GM10847 (cell line): ENCODE measurements around the gene BRWD1.

Experiments
- POLR2A ChIP-seq: IDR thresholded peaks from 2 replicates; pipeline ENCODE4 v1.6.1; 2011; ENCODE audit not compliant: insufficient read length; ENCODE audit errors: extremely low read depth

BRWD1 gene

DNA sequence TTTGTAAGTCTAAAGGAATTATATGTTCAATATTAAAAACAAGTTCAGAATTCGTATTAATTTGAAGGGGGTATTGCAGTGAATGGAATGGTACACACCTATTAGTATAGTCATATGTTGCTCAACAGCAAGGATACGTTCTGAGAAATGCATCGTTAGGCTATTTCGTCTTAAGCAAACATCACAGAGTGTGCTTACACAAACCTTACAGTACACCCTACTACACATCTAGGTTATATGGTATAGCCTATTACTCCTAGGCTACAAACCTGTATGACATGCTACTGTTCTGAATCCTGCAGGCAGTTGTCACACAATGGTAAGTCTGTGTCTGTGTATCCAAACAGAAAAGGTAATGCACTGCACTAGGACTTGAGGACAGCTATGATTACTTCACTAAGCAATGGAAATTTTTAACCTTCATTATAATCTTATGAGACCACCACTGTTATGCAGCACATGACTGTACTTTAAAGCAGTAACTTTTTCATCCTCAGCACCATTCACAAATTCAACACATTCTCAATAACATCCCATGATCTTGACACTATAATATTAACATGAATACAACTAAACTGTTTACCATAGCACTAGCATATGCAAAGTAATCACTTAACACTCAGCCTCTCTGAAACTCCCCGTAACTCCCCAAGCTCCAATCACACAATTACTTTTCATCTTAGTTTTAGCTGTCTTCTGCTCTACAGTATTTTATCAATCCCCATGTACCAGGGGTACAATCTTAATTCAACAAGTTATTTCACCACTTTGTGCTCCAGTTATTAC is 115.8 kb downstream of the BRWD1 start:
- no peak for TF ChIP-seq POLR2A

DNA sequence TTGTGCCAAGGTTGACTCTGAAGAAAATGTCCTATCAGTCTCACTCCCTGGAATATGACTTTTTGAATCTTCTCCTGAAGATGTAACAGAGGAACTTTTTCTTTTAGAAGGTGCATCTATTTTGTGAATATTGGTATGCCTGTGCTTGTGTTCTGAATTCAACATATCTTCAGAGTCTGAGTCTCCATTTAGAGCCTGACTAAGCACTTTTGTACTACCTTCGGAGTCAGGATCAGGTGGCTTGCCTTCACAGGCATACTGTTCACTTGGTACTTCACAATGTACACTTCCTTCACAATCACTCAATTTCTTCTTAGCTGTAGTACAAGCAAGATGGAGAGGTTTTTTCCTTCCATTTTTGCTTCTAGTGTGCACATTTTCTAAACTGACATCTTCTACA is 116.6 kb downstream of the BRWD1 start:
- no peak for TF ChIP-seq POLR2A

DNA sequence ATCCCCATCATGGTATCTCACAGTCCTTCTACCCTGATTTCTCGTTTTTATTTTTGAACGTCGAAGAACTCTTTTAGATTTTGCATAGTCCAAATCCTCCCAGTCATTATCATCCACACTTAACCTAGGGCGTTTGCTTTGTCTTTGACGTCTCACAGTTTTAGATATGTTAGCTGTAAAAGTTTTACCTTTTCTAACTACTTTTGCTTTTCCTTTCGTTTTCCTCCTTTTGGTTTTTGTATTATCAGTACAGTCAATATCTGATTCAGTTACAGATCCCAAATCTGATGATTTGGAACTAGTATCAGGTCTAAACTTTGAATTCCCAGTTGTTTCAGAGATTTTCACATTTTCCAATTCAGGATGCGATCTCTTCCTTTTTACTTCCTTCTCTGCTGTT is 117.1 kb downstream of the BRWD1 start:
- no peak for TF ChIP-seq POLR2A

DNA sequence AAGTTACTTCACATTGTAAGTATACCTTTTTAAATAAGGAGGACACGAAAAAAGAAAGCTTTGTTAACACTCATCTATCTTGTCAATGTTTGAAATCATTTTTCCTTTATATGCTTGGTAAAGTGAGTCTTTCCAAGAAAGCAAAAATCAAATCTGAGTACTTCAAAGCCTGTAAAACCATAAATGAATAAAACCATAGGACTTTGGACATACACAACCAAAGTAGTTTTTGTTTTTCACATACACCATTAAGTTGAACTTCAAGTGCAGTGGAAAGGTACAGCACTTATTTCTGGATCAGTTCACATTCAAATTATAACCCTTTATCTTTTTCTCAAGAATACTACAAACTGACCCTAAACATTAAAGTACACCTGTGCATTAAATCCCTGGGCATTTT is 120.1 kb downstream of the BRWD1 start:
- no peak for TF ChIP-seq POLR2A

DNA sequence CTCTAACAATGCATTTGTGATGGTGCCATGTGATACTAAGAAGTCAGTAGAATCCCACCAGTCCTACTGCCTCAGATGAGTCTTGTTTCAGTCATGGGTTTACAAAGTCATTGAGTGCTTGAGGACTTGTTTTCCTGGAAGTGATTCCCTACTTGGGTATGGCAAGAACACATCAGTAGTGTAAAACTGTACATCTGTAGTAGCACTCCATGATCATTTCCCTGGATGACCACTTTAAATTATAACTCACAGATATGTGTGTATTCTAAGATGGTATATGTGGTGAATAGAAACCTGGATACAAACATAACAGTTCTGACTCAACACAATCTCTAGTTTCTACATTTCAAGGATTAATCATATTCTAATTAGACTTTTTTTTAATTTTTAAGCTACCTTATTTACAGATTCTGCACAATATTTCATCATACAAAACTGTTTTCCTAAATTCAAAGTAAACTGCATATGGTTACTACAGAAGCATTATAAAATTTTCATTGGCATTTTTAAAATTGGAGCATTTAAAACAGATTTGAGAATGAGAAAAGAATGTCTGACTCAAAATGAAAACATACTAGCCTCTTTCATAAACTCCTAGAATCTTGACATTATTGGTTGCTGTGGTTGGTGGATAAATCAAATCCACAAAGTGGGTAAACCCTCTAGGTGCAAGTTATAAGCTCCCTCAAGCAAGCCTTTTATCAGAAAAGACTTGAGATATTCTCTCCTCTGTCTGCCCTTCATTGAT is 123.4 kb downstream of the BRWD1 start:
- TF ChIP-seq POLR2A: no peak

DNA sequence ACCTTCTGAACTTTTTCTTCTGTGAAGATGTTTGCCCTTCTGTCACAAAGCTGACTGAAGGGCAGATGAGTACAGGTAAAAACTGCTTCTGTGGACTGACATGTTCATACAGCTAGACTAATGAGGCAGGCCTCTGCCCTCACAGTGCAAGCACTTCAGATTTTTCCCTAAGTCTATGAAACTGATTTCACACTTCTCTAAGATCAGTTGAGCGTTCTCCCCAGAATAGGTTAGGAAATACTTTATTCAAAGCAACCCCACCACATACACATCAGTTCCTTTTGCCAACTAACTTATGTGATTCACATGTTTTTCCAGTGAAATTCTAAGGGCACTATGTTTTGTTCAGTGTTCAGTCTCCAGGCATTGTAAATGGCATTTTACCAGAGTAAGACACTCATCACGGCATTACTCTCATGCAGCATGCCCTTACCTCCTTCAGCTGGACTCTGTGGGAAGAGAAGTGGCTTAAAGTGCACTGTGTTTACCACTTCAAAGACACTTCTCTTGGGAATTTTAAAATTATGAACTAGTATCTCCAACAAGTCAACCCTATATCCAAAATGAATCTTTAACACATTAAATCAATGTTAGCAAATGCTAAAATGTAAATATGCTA is 124.8 kb downstream of the BRWD1 start:
- no peak for TF ChIP-seq POLR2A

DNA sequence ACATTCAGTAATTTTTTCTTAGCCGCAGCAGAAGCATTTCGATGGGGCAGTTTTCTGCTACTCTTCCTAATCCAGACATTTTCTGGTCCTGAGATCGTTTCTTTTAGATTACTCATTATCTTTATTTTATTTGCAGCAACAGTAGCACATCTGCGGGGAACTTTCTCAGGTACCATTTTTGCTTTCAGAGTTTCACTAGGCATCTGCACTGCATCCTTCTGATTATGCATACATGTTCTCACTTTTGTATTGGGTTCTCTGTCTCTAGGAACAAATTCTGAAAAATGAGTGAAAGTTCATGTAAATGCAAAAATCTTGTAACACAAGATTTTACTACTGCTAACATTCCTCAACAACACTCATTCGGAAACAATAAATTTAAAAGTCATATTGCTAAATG is 126.3 kb downstream of the BRWD1 start:
- TF ChIP-seq POLR2A: no peak

DNA sequence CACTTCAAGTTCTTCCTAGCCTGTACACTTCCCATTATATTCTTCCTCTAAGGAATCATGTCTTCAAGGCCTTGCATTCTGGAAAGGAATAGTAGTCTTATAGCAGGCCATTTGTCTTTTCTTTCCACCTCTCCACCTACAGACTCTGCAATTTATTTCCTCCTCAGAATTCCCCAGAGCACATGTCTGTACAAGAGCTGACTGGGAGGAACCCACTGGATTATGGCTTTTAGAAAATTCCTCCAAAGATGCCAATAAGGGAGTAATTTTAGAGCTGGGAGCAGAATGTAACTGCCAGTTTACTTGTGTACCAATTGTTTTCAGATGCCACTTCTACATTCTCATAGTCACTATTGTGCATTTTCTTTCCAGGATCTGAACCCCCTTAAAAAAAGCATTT is 126.8 kb downstream of the BRWD1 start:
- no peak for TF ChIP-seq POLR2A

DNA sequence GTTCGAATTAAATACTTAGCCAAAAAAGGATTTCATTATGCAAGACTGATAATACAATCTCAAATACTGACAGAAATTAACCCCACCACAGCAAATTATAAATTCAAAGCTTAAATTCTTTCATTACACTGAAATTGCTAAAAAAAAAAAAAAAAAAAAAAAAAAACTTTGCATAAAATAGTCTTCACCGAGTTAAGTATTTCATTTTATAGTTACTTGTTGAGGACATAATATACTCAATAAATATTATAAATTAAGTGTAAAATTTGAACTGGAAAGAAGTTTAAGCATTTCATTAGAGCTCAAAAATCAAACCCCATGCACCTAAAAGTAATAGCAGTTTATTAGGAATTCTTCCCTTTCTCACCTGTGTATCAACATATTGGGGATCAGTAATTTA is 128.3 kb downstream of the BRWD1 start:
- no peak for TF ChIP-seq POLR2A

DNA sequence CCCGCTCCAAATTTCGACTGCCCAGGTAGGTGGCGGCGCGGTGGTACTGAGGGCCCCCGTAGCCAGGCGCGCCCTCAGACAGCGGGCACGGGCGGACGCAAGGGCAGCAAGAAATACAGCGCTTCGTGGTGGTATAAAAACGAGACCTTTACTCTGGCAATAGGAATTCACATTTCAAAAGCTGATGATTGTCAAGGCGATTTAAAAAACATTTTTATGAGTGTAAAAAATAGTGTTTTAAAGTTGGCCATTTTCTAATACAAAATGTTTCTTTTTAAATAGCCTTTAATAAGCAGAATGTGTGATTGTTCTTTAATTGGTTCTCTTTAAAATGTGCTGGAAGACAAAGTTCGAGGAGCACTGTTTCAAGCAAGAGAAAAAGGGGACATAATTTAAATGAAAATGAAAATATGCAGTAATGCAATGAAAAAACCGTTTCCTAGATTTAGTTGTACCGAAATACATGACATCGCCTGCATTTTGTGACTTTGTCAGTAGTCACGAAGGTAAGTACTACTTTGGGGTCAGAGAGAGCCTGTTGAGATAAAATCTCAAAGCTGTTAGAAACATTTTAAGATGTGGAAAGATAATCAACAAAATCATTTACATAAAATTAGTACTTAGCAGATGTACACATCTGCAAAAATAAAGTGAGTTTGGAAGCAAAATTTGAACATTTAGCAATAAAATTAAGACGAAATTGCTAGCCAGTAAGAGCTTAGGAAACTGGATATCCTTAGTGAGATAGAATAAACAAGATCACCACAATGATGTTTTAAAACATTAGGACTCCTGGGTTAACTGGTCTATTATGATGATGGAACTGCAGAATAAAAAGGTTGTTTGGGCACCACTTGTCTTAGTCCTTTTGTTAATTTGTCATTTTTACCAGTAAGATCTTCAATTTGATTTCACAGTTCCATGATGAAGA is 129.1 kb downstream of the BRWD1 start:
- no peak for TF ChIP-seq POLR2A

DNA sequence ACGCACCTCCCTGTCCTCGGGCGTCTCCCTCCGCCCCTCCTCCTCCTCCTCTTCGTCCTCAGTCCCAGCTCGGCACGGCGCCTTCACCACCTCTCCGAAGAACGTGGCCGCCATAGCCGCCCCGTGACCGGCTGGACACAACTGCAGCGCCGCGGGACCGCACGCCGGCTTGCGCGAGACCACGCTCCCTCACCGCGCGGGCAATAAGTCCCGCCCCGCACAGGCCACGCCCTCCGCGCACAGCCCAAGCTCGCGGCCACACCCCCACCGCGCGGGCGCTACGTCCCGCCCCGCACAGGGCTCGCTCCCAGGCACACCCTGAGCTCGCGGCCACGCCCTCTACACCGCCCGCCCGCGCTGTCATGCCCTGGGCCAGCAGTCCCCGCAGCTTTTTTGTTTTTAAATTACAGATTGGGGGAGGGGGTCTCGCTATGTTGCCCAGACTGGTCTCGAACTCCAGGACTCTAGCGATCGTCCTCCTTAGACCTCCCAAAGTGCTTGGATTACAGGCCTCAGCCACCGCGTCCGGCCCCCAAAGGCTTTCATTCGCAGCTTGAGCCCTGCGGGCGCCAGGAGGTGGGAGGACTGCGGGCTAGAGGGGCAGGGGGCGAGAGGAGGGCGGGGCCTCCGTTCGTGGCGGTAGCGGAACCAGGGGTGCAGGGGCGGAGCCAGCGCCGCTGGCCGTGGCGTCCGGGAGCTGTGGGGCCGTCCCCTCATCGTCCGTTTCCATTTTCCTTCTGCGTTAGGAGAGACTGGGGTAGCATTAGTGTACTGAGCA is 130.0 kb downstream of the BRWD1 start, which contains the start of gene PSMG1:
PSMG1 (minus strand) TSS at position 180 of the 778 bp plus-strand sequence; CDS start at position 114, 66 bp downstream.
- TF ChIP-seq POLR2A: peak; percentile 79

DNA sequence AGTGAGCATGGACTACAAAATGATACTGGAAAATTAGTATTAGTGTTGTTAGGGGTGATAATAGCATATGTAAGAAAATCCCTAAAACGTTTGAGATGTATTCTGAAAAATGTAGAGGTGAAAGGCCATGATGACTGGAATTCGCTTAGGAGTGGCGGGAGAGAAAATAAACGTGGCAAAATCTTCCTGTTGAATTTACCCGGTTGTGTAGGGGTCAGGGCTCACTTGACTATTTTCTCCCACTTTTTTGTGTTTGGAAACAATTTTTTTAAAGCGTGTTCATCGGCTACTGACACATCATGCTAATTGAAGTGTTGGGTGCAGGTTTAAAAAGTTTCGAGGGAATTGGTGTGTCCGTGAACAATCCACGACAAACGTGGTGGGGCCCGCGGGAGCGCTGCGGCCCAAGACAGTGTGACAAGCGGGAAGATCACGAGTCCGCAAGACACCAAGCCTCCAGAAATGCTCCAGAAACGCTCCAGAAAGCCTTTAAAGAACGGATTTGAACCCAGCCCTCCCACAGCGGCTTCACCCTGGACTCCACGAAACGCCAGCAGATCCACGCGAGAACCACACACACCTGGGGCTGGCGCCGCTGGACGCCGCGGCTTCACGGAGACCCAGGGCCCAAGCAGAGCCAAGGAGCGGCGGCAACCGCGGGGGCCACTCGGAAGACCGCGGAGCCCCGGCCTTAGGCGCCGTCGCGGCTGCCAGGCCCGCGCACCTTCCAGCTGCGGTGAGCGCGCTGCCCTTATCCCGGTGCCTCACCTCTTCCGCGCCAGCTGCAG is 130.8 kb downstream of the BRWD1 start:
- TF ChIP-seq POLR2A: no peak

DNA sequence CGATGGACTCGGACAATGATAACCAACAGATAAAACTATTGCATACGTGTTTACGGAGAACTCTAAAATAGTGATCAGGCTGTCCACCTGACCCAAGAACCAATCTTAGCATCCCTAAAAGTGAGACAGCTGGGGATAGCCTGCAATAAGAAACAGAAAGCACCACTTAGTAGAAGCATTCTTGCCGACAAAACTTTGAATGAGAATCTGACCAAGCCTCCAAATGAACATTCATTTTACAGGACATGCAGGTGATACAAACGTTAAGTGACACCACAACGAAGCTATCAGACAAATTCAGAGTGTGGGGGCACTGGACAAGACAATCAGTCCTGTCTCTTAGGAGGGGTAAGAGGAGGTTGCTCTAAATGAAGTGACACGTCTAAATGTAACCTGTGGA is 131.4 kb downstream of the BRWD1 start:
- no peak for TF ChIP-seq POLR2A
